Measurements from ENCODE around the gene INO80C. TPM values are rescaled to one million over a fixed set of nuclear protein-coding genes. Genes with fewer than 3 reads are reported as not detected.
A peak's percentile ranks its signal among the peaks of the same experiment; 100 is the strongest.

INO80C gene
- total and polyA plus RNA-seq, 5 donors from 2014 or later: 20.2 to 27.6 (median 25.5) TPM

- Mint-ChIP-seq H3K27ac (no peak overlapping the region), H3K36me3 (no peaks in the 10 kb centered on the region), H3K4me3 (no peak overlapping the region), H3K9me3 (peaks cover 0 to 6% (median 0%) of the 10 kb centered on the region in 7 donors), H3K27me3 (no peaks in the 10 kb centered on the region), H3K4me1 (no peaks in the 10 kb centered on the region)
- Histone ChIP-seq H3K4me1 (ENCODE audit: control insufficient read depth, insufficient read depth, low read length, poor library complexity, severe bottlenecking) (no peaks in the 10 kb centered on the region), H3K27me3 (ENCODE audit: control insufficient read depth, insufficient read depth, low read length) (no peaks in the 10 kb centered on the region), H3K9me3 (ENCODE audit: control insufficient read depth in 2 of 2, low read length in 2 of 2) (no peaks in the 10 kb centered on the region), H3K36me3 (ENCODE audit: control insufficient read depth, insufficient read depth, low read length) (no peaks in the 10 kb centered on the region), H3K4me3 (ENCODE audit: low read depth, low read length) (no peak overlapping the region), H3K27ac (ENCODE audit: insufficient read depth, low read length, poor library complexity, severe bottlenecking) (no peak overlapping the region)
- DNase-seq: no peak
- ATAC-seq (ENCODE audit: low read depth in 2 of 2): no peak
These were observed 13.7 kb upstream of the INO80C start for GRCh38 chr18:35511428-35511827.

- peaks cover 3% of the 10 kb centered on the region for H3K27me3 ChIP-seq (ENCODE audit: control insufficient read depth, insufficient read depth, low read length)
- H3K27ac ChIP-seq (ENCODE audit: insufficient read depth, low read length, poor library complexity, severe bottlenecking): no peak overlapping the region
- H3K36me3 ChIP-seq (ENCODE audit: control insufficient read depth, insufficient read depth, low read length): no peaks in the 10 kb centered on the region
- DNase-seq: no peak
- no peaks in the 10 kb centered on the region for H3K4me1 ChIP-seq (ENCODE audit: control insufficient read depth, insufficient read depth, low read length, poor library complexity, severe bottlenecking)
- H3K4me1 Mint-ChIP-seq: no peaks in the 10 kb centered on the region
- H3K9me3 ChIP-seq (ENCODE audit: control insufficient read depth in 2 of 2, low read length in 2 of 2): no peaks in the 10 kb centered on the region
- H3K27me3 Mint-ChIP-seq: no peaks in the 10 kb centered on the region
- H3K27ac Mint-ChIP-seq: peak overlapping the region in 1 of 3 donors; percentile 0
- H3K36me3 Mint-ChIP-seq: no peaks in the 10 kb centered on the region
- H3K4me3 ChIP-seq (ENCODE audit: low read depth, low read length): no peak overlapping the region
- H3K9me3 Mint-ChIP-seq: peaks cover 0 to 6% (median 0%) of the 10 kb centered on the region in 7 donors
- no peak for ATAC-seq (ENCODE audit: low read depth in 2 of 2)
- H3K4me3 Mint-ChIP-seq: no peak overlapping the region
These were observed 12.4 kb upstream of the INO80C start for GRCh38 chr18:35510076-35510651.

DNA sequence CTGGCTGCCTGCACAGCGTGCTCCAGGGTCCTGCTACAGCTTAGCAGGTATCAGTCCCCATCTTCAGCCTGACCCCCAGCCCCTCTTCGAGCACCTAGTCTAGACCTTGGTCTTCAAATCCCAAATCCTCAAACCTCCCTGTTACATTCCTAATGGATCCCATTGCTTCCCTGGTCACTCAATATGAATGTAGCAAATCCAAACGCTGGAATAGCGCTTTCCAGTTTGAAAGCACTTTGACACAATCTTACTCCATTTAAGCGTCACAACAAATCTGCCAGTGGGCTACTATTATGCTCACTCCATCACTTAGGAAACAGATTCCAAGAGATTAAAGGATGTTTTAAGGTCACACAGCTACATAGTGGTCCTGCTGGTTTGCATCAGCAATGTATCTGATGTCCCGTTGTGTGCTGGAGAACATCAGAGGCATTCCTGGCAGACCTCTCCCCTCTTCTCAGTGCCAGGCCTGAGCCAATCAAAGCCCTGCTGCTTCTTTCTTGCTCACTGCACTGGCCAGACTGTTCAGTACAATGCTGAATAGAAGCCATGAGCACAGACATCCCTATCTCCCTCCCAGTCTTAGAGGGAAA lies 11.1 kb upstream of the INO80C start:
- Mint-ChIP-seq H3K4me3 (no peak overlapping the region), H3K27me3 (no peaks in the 10 kb centered on the region), H3K27ac (no peak overlapping the region), H3K9me3 (peaks cover 0 to 6% (median 0%) of the 10 kb centered on the region in 7 donors), H3K4me1 (no peaks in the 10 kb centered on the region), H3K36me3 (no peaks in the 10 kb centered on the region)
- DNase-seq: no peak
- ATAC-seq (ENCODE audit: low read depth in 2 of 2): no peak
- Histone ChIP-seq H3K27me3 (ENCODE audit: control insufficient read depth, insufficient read depth, low read length) (peaks cover 3% of the 10 kb centered on the region), H3K27ac (ENCODE audit: insufficient read depth, low read length, poor library complexity, severe bottlenecking) (no peak overlapping the region), H3K36me3 (ENCODE audit: control insufficient read depth, insufficient read depth, low read length) (no peaks in the 10 kb centered on the region), H3K9me3 (ENCODE audit: control insufficient read depth in 2 of 2, low read length in 2 of 2) (no peaks in the 10 kb centered on the region), H3K4me3 (ENCODE audit: low read depth, low read length) (no peak overlapping the region), H3K4me1 (ENCODE audit: control insufficient read depth, insufficient read depth, low read length, poor library complexity, severe bottlenecking) (no peaks in the 10 kb centered on the region)

- no peaks in the 10 kb centered on the region for H3K36me3 ChIP-seq (ENCODE audit: control insufficient read depth, insufficient read depth, low read length)
- H3K27ac Mint-ChIP-seq: no peak overlapping the region
- no peaks in the 10 kb centered on the region for H3K4me1 Mint-ChIP-seq
- no peak overlapping the region for H3K4me3 Mint-ChIP-seq
- DNase-seq: no peak
- H3K9me3 Mint-ChIP-seq: peaks cover 0 to 6% (median 0%) of the 10 kb centered on the region in 7 donors
- no peaks in the 10 kb centered on the region for H3K36me3 Mint-ChIP-seq
- no peaks in the 10 kb centered on the region for H3K27me3 Mint-ChIP-seq
- H3K27me3 ChIP-seq (ENCODE audit: control insufficient read depth, insufficient read depth, low read length): peaks cover 3% of the 10 kb centered on the region
- H3K27ac ChIP-seq (ENCODE audit: insufficient read depth, low read length, poor library complexity, severe bottlenecking): no peak overlapping the region
- no peak overlapping the region for H3K4me3 ChIP-seq (ENCODE audit: low read depth, low read length)
- no peak for ATAC-seq (ENCODE audit: low read depth in 2 of 2)
- H3K4me1 ChIP-seq (ENCODE audit: control insufficient read depth, insufficient read depth, low read length, poor library complexity, severe bottlenecking): no peaks in the 10 kb centered on the region
- H3K9me3 ChIP-seq (ENCODE audit: control insufficient read depth in 2 of 2, low read length in 2 of 2): no peaks in the 10 kb centered on the region
These were observed 10.3 kb upstream of the INO80C start for GRCh38 chr18:35508030-35508429.

DNA sequence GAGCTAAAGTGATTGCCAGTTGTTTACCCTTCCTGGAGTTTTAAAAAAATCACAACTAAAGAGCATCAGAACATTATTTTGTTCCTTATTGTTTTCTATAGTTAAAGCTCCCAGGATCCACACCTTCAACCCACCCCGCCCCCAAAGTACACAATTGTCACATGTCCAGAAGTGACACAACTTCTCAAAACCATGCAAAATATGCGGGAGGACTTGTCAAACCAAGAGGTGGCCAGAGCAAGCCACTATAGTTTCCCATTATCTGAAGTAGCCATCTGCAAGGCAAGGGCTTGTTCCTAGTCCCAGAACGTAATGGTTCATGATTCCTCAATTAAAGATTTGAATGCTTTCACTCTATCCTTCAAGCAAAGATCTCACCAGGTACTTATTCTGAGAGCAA lies 9.9 kb upstream of the INO80C start:
- no peaks in the 10 kb centered on the region for H3K36me3 Mint-ChIP-seq
- no peak overlapping the region for H3K27ac Mint-ChIP-seq
- no peaks in the 10 kb centered on the region for H3K4me1 Mint-ChIP-seq
- H3K27me3 Mint-ChIP-seq: no peaks in the 10 kb centered on the region
- no peaks in the 10 kb centered on the region for H3K9me3 ChIP-seq (ENCODE audit: control insufficient read depth in 2 of 2, low read length in 2 of 2)
- no peaks in the 10 kb centered on the region for H3K4me1 ChIP-seq (ENCODE audit: control insufficient read depth, insufficient read depth, low read length, poor library complexity, severe bottlenecking)
- no peak overlapping the region for H3K27ac ChIP-seq (ENCODE audit: insufficient read depth, low read length, poor library complexity, severe bottlenecking)
- ATAC-seq (ENCODE audit: low read depth in 2 of 2): no peak
- peaks cover 3% of the 10 kb centered on the region for H3K27me3 ChIP-seq (ENCODE audit: control insufficient read depth, insufficient read depth, low read length)
- H3K36me3 ChIP-seq (ENCODE audit: control insufficient read depth, insufficient read depth, low read length): no peaks in the 10 kb centered on the region
- DNase-seq: no peak
- no peak overlapping the region for H3K4me3 ChIP-seq (ENCODE audit: low read depth, low read length)
- no peak overlapping the region for H3K4me3 Mint-ChIP-seq
- H3K9me3 Mint-ChIP-seq: peaks cover 0 to 6% (median 0%) of the 10 kb centered on the region in 7 donors

DNA sequence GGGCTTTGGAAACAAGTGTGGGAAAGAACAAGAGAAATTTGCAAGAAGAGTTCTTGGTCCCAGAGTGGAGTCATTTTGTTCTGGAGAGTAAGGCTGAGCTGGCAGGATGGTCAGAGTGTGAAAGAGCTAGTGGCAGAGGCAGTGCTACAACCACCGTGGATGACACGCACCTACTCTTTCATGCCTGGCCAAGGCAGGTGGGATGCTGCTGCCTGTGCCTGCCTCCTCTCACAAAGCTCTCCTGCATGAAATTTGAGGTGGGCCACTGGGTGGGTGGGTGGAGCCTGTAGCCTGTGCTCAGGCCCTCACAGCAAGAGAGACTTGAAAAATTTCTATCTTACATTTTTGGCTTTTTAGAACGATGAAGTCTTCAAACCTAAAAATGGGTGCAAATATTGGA lies 9.4 kb upstream of the INO80C start:
- Mint-ChIP-seq H3K27ac (no peak overlapping the region), H3K27me3 (no peaks in the 10 kb centered on the region), H3K9me3 (peaks cover 0 to 6% (median 0%) of the 10 kb centered on the region in 7 donors), H3K4me1 (peaks cover 0 to 1% (median under 1%) of the 10 kb centered on the region in 4 donors), H3K36me3 (no peaks in the 10 kb centered on the region), H3K4me3 (no peak overlapping the region)
- ATAC-seq (ENCODE audit: low read depth in 2 of 2) (no peak), DNase-seq (no peak)
- H3K9me3 ChIP-seq (ENCODE audit: control insufficient read depth in 2 of 2, low read length in 2 of 2): no peaks in the 10 kb centered on the region
- H3K4me1 ChIP-seq (ENCODE audit: control insufficient read depth, insufficient read depth, low read length, poor library complexity, severe bottlenecking): no peaks in the 10 kb centered on the region
- no peak overlapping the region for H3K27ac ChIP-seq (ENCODE audit: insufficient read depth, low read length, poor library complexity, severe bottlenecking)
- H3K4me3 ChIP-seq (ENCODE audit: low read depth, low read length): no peak overlapping the region
- peaks cover 3% of the 10 kb centered on the region for H3K27me3 ChIP-seq (ENCODE audit: control insufficient read depth, insufficient read depth, low read length)
- H3K36me3 ChIP-seq (ENCODE audit: control insufficient read depth, insufficient read depth, low read length): no peaks in the 10 kb centered on the region

DNA sequence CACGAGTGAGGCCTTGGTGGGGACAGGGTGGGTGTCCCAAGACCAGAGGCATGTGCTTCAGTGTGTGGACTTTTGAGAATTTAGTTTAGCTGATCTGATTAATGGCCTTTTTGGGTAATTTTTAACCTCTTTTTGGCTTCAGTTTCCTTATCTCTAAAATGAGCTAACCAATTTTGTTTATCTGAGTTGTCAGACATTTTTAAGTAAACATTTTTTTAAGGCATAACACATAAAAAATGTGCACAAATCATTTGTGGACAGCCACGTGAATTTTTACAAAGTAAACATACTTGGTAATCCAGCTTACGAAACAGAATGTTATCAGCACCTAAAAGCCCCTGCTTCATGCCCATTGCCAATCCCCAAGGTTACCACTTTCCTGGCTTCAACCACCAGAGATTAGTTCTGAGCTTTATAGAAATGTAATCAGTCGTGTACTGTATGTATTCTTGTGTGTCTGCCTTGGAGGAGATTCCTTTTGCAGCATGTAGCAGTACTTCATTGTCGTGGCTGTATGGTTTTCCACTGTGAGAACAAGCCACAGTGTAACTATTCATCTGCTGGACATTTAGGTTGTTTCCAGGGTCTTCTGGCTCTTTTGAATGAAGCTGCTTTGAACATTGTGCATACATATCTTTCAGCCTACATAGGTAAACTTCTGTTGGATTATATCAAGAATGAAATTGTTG lies 8.4 kb upstream of the INO80C start:
- DNase-seq (no peak), ATAC-seq (ENCODE audit: low read depth in 2 of 2) (no peak)
- Histone ChIP-seq H3K4me3 (ENCODE audit: low read depth, low read length) (no peak overlapping the region), H3K4me1 (ENCODE audit: control insufficient read depth, insufficient read depth, low read length, poor library complexity, severe bottlenecking) (no peaks in the 10 kb centered on the region), H3K36me3 (ENCODE audit: control insufficient read depth, insufficient read depth, low read length) (no peaks in the 10 kb centered on the region), H3K27me3 (ENCODE audit: control insufficient read depth, insufficient read depth, low read length) (peaks cover 3% of the 10 kb centered on the region), H3K27ac (ENCODE audit: insufficient read depth, low read length, poor library complexity, severe bottlenecking) (no peak overlapping the region), H3K9me3 (ENCODE audit: control insufficient read depth in 2 of 2, low read length in 2 of 2) (no peaks in the 10 kb centered on the region)
- no peaks in the 10 kb centered on the region for H3K36me3 Mint-ChIP-seq
- peaks cover 0 to 4% (median 1%) of the 10 kb centered on the region in 4 donors for H3K4me1 Mint-ChIP-seq
- no peak overlapping the region for H3K27ac Mint-ChIP-seq
- H3K4me3 Mint-ChIP-seq: no peak overlapping the region
- no peaks in the 10 kb centered on the region for H3K27me3 Mint-ChIP-seq
- peaks cover 0 to 6% (median 0%) of the 10 kb centered on the region in 7 donors for H3K9me3 Mint-ChIP-seq
